HL-60 (cell line): ENCODE data around the gene INPP5K.

Source experiments
- DNase-seq, 2 experiments: peaks; one replicate each; pipeline ENCODE4 v3.0.0-alpha.2; 2010 to 2020; ENCODE audit warnings: low read depth in 1 of 2, low spot score in 1 of 2
- H3K27ac ChIP-seq: fragments of 250-450 bp; sonication (Bioruptor Pico); replicated peaks from 2 replicates; pipeline ENCODE4 v1.5.1; 2020; ENCODE audit warnings: mild to moderate bottlenecking, moderate library complexity
- H3K27me3 ChIP-seq: fragments of 250-450 bp; sonication (Bioruptor Pico); 2 replicates; pipeline ENCODE4 v1.5.1; 2021; ENCODE audit warnings: mild to moderate bottlenecking, moderate library complexity; ENCODE audit not compliant: insufficient read depth, poor library complexity, severe bottlenecking
- H3K4me3 ChIP-seq: replicated peaks from 2 replicates; pipeline ENCODE4 v1.5.1; 2011; ENCODE audit warnings: mild to moderate bottlenecking, control low read depth, low read length; ENCODE audit not compliant: insufficient read depth
- GABPA ChIP-seq: IDR thresholded peaks from 2 replicates; pipeline ENCODE4 v1.6.1; 2012; ENCODE audit warnings: low read depth
- POLR2AphosphoS5 ChIP-seq: IDR thresholded peaks from 2 replicates; pipeline ENCODE4 v1.6.1; 2012; ENCODE audit warnings: low read depth
- SPI1 ChIP-seq: IDR thresholded peaks from 2 replicates; pipeline ENCODE4 v1.6.1; 2012; ENCODE audit warnings: low read depth, mild to moderate bottlenecking, borderline replicate concordance
- TF ChIP-seq, protein P1 (sequence below): IDR thresholded peaks from 2 replicates; pipeline ENCODE4 v1.6.1; 2012; ENCODE audit warnings: low read depth; ENCODE audit not compliant: insufficient replicate concordance
- TF ChIP-seq, protein P2 (sequence below): IDR thresholded peaks from one replicate; pipeline ENCODE4 v1.5.1; 2011; ENCODE audit warnings: low read length, control low read depth, inconsistent platforms; ENCODE audit not compliant: insufficient read depth

Gene INPP5K

GRCh38 chr17:1505586-1505985 lies 10.8 kb downstream of the INPP5K start:
- no peak overlapping the region for H3K27ac ChIP-seq
- TF ChIP-seq, protein P1, sequence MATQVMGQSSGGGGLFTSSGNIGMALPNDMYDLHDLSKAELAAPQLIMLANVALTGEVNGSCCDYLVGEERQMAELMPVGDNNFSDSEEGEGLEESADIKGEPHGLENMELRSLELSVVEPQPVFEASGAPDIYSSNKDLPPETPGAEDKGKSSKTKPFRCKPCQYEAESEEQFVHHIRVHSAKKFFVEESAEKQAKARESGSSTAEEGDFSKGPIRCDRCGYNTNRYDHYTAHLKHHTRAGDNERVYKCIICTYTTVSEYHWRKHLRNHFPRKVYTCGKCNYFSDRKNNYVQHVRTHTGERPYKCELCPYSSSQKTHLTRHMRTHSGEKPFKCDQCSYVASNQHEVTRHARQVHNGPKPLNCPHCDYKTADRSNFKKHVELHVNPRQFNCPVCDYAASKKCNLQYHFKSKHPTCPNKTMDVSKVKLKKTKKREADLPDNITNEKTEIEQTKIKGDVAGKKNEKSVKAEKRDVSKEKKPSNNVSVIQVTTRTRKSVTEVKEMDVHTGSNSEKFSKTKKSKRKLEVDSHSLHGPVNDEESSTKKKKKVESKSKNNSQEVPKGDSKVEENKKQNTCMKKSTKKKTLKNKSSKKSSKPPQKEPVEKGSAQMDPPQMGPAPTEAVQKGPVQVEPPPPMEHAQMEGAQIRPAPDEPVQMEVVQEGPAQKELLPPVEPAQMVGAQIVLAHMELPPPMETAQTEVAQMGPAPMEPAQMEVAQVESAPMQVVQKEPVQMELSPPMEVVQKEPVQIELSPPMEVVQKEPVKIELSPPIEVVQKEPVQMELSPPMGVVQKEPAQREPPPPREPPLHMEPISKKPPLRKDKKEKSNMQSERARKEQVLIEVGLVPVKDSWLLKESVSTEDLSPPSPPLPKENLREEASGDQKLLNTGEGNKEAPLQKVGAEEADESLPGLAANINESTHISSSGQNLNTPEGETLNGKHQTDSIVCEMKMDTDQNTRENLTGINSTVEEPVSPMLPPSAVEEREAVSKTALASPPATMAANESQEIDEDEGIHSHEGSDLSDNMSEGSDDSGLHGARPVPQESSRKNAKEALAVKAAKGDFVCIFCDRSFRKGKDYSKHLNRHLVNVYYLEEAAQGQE: no peak
- TF ChIP-seq POLR2AphosphoS5 (no peak), SPI1 (no peak), GABPA (no peak)
- TF ChIP-seq, protein P2, sequence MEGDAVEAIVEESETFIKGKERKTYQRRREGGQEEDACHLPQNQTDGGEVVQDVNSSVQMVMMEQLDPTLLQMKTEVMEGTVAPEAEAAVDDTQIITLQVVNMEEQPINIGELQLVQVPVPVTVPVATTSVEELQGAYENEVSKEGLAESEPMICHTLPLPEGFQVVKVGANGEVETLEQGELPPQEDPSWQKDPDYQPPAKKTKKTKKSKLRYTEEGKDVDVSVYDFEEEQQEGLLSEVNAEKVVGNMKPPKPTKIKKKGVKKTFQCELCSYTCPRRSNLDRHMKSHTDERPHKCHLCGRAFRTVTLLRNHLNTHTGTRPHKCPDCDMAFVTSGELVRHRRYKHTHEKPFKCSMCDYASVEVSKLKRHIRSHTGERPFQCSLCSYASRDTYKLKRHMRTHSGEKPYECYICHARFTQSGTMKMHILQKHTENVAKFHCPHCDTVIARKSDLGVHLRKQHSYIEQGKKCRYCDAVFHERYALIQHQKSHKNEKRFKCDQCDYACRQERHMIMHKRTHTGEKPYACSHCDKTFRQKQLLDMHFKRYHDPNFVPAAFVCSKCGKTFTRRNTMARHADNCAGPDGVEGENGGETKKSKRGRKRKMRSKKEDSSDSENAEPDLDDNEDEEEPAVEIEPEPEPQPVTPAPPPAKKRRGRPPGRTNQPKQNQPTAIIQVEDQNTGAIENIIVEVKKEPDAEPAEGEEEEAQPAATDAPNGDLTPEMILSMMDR: no peak
- no peak overlapping the region for H3K4me3 ChIP-seq
- no peak for DNase-seq
- no peaks in the 10 kb centered on the region for H3K27me3 ChIP-seq

DNA sequence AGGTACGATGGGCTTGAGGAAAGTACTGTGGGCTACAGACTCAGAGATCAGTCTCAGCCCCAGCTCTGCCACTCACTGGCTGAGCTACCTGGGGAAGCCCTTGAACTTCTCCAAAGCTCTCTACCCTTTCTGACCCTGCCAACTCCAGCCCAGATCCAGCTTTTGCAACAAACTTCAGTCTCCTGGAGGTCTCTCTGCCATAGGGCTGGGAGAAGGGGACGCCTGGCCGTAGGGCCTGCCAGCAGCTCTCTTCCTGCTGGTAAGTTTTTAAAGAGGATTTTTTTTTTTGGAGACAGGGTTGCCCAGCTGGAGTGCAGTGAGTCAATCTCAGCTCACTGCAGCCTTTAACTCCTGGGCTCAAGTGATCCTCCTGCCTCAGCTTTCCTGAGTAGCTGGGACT lies 11.5 kb downstream of the INPP5K start:
- no peak overlapping the region for H3K27ac ChIP-seq
- no peaks in the 10 kb centered on the region for H3K27me3 ChIP-seq
- no peak overlapping the region for H3K4me3 ChIP-seq
- TF ChIP-seq POLR2AphosphoS5: no peak
- TF ChIP-seq, protein P1: no peak
- DNase-seq: no peak

DNA sequence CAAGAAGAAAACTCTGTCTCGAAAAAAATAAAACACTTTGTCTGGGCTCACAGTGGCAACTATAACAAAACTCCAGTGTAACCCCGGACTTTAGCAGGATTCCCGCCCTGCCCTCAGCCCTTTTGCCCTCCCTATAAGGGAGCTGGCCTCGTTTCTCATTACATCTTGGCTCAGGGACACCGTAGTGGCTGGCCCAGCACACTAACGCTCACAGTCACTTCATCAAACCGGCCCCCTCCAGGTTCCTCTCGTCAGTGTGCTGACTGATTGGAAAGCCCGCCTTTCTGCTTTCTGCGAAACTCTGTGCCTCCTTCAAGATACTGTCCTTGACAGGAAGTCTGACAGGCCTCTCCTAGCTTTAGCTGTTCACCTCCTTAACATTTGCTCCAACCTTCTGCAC lies 12.7 kb downstream of the INPP5K start:
- Histone ChIP-seq H3K27me3 (no peaks in the 10 kb centered on the region), H3K4me3 (no peak overlapping the region), H3K27ac (no peak overlapping the region)
- no peak for DNase-seq
- TF ChIP-seq, protein P1: no peak
- no peak for TF ChIP-seq SPI1
- TF ChIP-seq, protein P2: no peak
- TF ChIP-seq POLR2AphosphoS5: no peak
- no peak for TF ChIP-seq GABPA

GRCh38 chr17:1498869-1499268 lies 17.5 kb downstream of the INPP5K start:
- DNase-seq: peak in 1 of 2 experiments; percentile 42
- Histone ChIP-seq H3K27ac (no peak overlapping the region), H3K4me3 (no peak overlapping the region), H3K27me3 (no peaks in the 10 kb centered on the region)
- TF ChIP-seq GABPA: no peak
- TF ChIP-seq, protein P2: no peak
- no peak for TF ChIP-seq SPI1
- TF ChIP-seq, protein P1: no peak
- no peak for TF ChIP-seq POLR2AphosphoS5
